Dermis blood vessel endothelial cell (primary cell): ENCODE results near the gene SORCS1. TPM values are rescaled to one million over a fixed set of nuclear protein-coding genes. Genes with fewer than 3 reads are reported as not detected.

Experiments used
- DNase-seq: peaks from one replicate; pipeline ENCODE4 v3.0.0; 2010
- total RNA-seq: library from RNA; depleted of rRNA; stranded (reverse); fragments of >200 nt; gene quantifications from 2 replicates; pipeline ENCODE4 v1.2.3, GENCODE V29; 2014

The SORCS1 gene
- total RNA-seq, 1 donor from 2014 or later = not detected

DNA sequence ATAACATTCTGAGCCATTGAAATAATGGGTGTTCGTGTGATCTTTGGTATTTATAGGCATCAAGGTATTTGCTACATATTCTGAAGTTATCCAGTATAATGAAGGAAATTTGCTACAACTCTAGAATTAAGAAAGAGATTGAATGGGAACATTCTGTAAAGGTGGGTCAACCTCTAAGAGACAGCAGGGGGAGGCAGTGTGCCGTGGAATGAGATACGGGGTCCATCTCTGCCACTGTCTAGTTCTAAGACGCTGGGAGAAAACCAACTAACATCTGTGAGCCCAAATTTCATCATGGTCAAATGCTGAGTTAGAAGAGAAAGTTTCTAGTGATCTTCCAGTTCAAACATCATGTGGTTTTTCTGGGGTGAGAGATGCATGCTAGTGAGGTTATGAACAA lies 368.9 kb downstream of the SORCS1 start:
- no peak for DNase-seq

DNA sequence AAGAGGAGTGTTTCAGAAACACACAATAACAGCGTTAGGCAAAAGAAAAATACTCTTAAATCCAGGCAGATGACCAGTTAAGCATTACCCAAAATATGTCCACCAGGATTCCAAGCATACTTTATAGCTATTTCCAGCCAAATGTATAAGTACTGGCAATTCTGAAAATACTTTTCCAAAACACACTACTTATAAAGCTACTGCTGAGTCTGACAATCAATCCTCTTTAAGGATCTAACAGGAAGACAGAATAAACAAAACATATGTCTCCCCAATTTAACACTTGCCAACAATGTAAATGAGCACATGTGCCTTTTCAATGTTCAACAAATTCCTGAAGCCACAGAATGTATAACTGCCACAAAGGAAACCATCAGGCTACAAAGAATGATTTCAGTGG lies 370.9 kb downstream of the SORCS1 start:
- no peak for DNase-seq

DNA sequence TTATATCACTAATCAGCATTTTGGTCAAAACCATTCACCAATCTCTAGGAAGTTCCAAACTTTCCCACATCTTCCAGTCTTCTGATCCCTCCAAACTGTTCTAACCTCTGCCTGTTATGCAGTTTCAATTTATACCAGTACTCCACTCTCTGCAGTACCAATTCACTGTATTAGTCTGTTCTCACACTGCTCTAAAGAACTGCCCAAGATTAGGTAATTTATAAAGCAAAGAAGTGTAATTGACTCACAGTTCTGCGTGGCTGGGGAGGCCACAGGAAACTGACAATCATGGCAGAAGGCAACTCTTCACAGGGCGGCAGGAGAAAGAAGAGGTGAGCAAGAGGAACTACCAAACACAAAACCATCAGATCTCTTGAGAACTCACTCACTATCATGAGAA lies 374.9 kb downstream of the SORCS1 start:
- DNase-seq = no peak

DNA sequence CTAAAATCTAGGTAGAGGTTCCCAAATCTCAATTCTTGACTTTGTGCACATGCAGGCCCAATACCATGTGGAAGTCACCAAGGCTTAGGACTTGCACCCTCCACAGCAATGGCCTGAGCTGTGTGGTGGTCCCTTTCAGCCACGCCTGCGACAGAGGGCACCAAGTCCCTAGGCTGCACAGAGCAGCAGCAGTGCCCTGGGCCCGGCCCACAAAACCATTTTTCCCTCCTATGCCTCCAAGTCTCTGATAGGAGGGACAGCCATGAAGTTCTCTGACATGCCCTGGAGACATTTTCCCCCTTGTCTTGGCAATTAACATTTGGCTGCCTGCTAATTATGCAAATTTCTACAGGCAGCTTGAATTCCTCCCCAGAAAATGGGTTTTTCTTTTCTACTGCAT lies 375.5 kb downstream of the SORCS1 start:
- no peak for DNase-seq

- DNase-seq = no peak
Observed at GRCh38 chr10:106785528-106785927, 379.0 kb downstream of the SORCS1 start.

- no peak for DNase-seq
Observed at GRCh38 chr10:106780632-106781031, 383.9 kb downstream of the SORCS1 start.

- no peak for DNase-seq
Observed at GRCh38 chr10:106777841-106778240, 386.7 kb downstream of the SORCS1 start.

- no peak for DNase-seq
Observed at GRCh38 chr10:106775127-106775526, 389.4 kb downstream of the SORCS1 start.

GRCh38 chr10:106772957-106773356 lies 391.5 kb downstream of the SORCS1 start:
- no peak for DNase-seq

GRCh38 chr10:106771154-106771553 lies 393.4 kb downstream of the SORCS1 start:
- DNase-seq = no peak

GRCh38 chr10:106768204-106768603 lies 396.3 kb downstream of the SORCS1 start:
- DNase-seq = no peak

- DNase-seq = no peak
Observed at GRCh38 chr10:106765928-106766327, 398.6 kb downstream of the SORCS1 start.

DNA sequence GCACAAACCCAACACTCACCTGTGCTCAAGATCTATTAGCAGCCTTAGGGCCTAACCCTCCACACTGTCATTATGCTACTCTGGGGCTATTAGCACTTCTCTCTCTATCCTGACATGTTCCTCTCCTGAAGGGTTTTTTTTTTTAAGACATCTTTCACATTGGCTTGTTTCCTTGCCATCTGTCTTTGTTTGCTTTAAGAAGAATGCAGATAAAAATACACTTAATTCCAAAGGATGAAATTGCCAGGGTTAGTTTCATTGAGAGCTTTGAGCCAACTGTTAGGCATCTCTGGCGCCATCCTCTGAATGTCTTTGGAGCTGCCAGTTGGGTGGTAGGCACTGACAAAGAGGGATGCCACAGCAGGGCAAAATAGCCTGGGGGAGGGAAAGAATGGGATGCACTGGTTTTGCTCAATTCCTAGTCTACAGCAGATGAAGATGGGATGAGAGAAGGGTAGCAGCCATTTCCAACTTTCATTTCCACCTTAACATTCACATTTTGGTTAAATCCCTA lies 399.2 kb downstream of the SORCS1 start:
- DNase-seq = no peak

DNA sequence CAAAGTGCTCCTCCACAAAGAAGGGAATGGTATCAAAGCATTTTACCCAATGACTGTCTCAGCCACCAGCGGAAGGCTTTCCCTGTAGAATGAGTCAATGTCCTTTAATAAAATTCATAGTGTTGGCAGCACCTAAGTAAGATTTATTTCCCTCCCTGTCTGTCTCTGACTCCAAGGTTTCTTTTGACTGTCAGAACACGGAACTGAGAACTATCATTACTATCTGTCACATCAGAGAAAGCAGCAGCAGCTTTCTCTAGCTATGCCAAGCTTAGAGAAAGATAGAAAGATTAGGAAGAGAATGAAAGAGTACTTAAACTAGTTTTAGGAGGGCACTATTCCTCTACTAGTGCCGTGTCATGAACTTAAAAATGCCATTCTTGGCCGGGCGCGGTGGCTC lies 400.1 kb downstream of the SORCS1 start:
- no peak for DNase-seq

DNA sequence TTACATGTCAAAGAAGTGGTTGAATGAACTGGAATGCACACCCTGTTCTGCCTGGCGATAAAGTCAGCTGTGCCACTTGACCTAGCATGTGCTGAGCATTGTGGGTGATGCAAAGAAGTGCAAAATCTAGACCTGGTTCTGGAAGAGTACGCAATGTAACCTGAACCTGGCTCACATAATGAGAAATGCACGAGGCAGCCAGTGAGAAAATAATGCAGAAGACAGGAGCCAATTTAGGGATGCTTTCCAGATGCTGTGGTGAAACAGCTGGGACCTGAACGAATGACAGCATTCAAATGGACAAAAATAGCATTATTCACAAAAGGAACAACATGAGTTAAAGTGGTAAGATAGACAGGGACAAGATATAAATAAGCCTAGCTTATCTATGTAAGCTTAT lies 402.6 kb downstream of the SORCS1 start:
- no peak for DNase-seq

DNA sequence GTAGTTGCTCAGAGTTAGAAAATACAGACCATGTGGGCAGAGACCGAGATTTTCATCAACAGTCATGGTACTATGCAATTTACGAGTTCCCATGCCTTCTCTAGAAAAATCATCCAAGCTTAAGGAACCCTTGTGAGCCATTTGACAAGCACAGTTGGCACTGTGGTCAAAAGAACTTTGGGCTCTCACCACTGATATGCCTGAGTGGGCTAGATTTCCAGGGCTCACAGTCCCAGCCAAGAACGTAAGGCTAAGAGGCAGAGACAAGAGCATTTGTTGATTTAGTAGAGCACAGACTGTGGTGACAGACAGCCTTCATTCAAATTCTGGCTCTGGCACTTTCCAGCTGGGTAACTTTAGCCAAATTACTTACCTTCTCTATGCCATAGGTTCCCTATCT lies 407.0 kb downstream of the SORCS1 start:
- no peak for DNase-seq

DNA sequence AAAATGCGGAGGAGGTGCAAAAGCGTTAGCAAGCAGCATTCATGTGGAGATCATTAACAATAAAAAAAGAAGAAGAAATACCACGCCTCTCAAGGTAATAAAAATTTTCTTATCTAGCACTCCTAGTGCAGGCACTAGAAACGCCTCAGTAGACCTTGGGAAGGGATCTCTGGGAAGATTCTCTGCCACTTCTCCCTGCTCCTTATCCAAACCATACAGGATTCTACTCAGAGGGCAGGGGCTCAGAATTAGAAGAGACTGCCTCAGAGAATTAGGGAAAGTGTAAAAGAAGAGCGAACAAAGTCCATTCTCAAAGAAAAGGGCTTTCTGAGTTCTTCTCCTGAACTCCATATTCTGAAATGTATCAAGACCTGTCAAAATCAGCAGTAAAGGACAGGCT lies 413.4 kb downstream of the SORCS1 start:
- DNase-seq = no peak

DNA sequence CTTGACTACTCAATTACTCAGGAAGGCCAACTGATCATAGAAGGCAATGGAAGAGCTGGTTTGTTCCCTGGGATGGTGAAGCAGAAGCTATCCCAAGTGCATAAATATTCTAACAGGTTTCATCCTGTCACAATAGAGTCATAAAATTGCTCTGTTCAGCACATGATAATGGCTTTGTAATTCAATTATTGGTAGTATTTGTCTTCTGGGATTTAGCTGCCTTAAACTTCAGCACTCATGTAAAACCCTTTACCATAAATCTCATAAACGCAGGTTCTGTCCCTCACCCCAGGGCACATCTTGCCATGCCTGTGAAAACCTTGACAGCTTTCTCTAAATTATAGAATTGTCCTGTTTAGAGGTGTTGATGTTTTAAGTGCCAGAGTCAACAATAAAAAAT lies 417.6 kb downstream of the SORCS1 start:
- no peak for DNase-seq

DNA sequence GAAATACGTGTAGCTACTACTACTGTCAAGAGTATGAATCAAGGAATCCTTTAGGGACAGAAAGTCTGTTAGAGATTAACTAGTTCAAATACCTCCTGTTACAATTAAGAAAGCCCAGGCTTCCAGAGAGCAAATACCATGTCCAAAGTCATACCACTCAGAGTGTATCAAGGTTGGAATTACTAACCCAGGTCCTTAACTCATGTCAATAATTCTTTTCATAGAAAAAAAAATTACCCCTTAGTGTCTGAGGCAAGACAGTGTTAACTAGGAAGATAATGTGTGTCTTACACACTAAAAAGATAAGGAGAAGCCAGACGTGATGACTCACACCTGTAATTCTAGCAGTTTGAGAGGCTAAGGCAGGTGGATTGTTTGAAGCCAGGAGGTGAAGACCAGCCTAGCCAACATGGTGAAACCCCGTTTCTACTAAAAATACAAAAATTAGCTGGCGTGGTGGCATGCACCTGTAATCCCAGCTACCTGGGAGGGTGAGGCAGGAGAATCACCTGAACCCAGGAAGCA lies 423.4 kb downstream of the SORCS1 start:
- no peak for DNase-seq

GRCh38 chr10:106740071-106740470 lies 424.4 kb downstream of the SORCS1 start:
- DNase-seq = no peak

GRCh38 chr10:106734220-106734619 lies 430.3 kb downstream of the SORCS1 start:
- no peak for DNase-seq

- DNase-seq = no peak
Observed at GRCh38 chr10:106728232-106728631, 436.3 kb downstream of the SORCS1 start.

GRCh38 chr10:106727170-106727569 lies 437.3 kb downstream of the SORCS1 start:
- DNase-seq = no peak

GRCh38 chr10:106722524-106722923 lies 442.0 kb downstream of the SORCS1 start:
- no peak for DNase-seq

DNA sequence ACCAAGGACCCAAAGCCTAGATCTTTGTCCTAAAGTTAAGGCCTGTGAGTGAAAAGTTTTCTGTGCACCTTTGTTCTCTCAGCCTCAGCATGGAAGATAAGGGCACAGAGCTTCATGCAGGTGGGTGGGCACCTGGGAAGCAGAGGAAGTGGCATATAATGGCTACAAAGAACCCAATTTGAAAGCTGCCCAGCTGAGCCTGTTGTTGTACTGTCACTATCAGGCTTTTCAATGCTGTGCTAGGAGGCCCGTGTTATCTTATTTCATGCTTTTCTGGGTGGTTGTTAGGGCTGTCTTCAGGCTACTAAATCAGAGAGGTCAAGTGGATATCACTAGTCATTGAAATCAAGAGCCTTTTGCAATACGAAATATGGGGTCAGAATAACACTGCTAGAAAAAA lies 443.8 kb downstream of the SORCS1 start:
- no peak for DNase-seq
